Breast epithelium (tissue), 4 donors: ENCODE measurements around the gene ATP2B3. TPM values are rescaled to one million over a fixed set of nuclear protein-coding genes. Genes with fewer than 3 reads are reported as not detected.

Experiments
- DNase-seq, 2 donors: peaks; one replicate each; pipeline ENCODE4 v3.0.0-alpha.2; 2019; ENCODE audit warnings: low spot score in 2 of 2
- H3K27ac ChIP-seq, 2 donors: fragments of 200-600 bp; sonication (generic) in 1 of 2; one replicate each; pipeline ENCODE4 v1.5.1; 2016 to 2019; ENCODE audit warnings: mild to moderate bottlenecking in 1 of 2
- H3K27me3 ChIP-seq, 2 donors: fragments of 200-600 bp; sonication (generic) in 1 of 2; one replicate each; pipeline versions ENCODE4 v1.5.1 to v1.6.0; 2017 to 2019; ENCODE audit warnings: control low read depth in 1 of 2, mild to moderate bottlenecking in 1 of 2
- H3K36me3 ChIP-seq: fragments of 200-600 bp; one replicate; pipeline ENCODE4 v1.5.1; 2019
- H3K4me1 ChIP-seq, 2 donors: fragments of 200-600 bp; sonication (generic); one replicate each; pipeline ENCODE4 v1.5.1; 2016 to 2019; ENCODE audit warnings: control low read depth in 1 of 2
- H3K4me3 ChIP-seq, 3 donors: fragments of 200-600 bp; sonication (generic); 1 replicate in 2 of 3; 2 replicates in 1 of 3; pipeline ENCODE4 v1.5.1; 2016 to 2019; ENCODE audit warnings: mild to moderate bottlenecking in 3 of 3, moderate library complexity in 2 of 3
- H3K9me3 ChIP-seq, 2 donors: fragments of 200-600 bp; sonication (generic) in 1 of 2; one replicate each; pipeline ENCODE4 v1.5.1; 2016 to 2019; ENCODE audit warnings: control low read depth in 1 of 2
- CTCF ChIP-seq, 3 donors: fragments of 450-650 bp; IDR thresholded peaks; one replicate each; pipeline ENCODE4 v1.5.1; 2016 to 2017; ENCODE audit warnings: antibody characterized with exemption in 3 of 3, mild to moderate bottlenecking in 3 of 3, moderate library complexity in 3 of 3
- POLR2A ChIP-seq: fragments of 450-650 bp; IDR thresholded peaks from one replicate; pipeline ENCODE4 v1.6.1; 2016; ENCODE audit warnings: antibody characterized with exemption, mild to moderate bottlenecking, moderate library complexity
- POLR2AphosphoS5 ChIP-seq, 3 donors: sonication (generic); formaldehyde crosslinking; IDR thresholded peaks; one replicate each; pipeline ENCODE4 v1.6.1; 2017; ENCODE audit warnings: antibody characterized with exemption in 3 of 3
- intact Hi-C: fragments of 100-400 bp; cut with DNase I; formaldehyde crosslinking; loops from one replicate; pipeline ENCODE4 v1.15.1; 2023; ENCODE audit warnings: low total_unique reads
- total RNA-seq, 3 donors: library from RNA; depleted of rRNA; stranded (reverse); fragments of >200 nt; gene quantifications; one replicate each; pipeline ENCODE4 v1.1.0, GENCODE V29; 2016

The ATP2B3 gene
- total RNA-seq, 3 donors from 2014 or later, result not detected

- intact Hi-C loops, result no loop called here
- peaks cover 0 to 3% of the 10 kb centered on the region in 2 donors for H3K9me3 ChIP-seq
- peak; percentile 32 to 71 for DNase-seq
Measured at GRCh38 chrX:153554519-153555167, 37.2 kb downstream of the ATP2B3 start.

DNA sequence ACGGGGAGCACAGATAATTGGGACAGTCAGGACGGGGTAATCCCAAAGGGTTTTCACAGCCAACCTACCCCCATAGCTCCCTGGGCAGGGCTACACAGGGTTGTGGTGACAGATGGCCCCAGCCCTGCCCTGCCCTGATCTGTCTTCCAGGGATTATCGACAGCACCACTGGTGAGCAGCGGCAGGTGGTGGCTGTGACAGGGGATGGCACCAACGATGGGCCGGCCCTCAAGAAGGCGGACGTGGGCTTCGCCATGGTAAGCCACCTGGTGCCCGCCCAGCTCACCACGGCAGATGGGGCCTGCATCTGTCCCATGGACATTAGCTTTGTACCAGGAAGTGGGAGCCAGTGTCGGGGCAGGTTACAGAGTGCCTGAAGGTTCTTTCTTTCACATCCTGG lies 39.3 kb downstream of the ATP2B3 start:
- no peaks in the 10 kb centered on the region for H3K9me3 ChIP-seq
- H3K27me3 ChIP-seq, result peaks cover 0 to 78% of the 10 kb centered on the region in 2 donors
- H3K27ac ChIP-seq, result no peak overlapping the region
- no peaks in the 10 kb centered on the region for H3K36me3 ChIP-seq
- intact Hi-C loops, result no loop called here
- no peak for DNase-seq
- no peak for TF ChIP-seq CTCF (IDR thresholded peaks at IDR 0.05)
- no peak for TF ChIP-seq POLR2A
- no peak for TF ChIP-seq POLR2AphosphoS5 (IDR thresholded peaks at IDR 0.05)
- H3K4me3 ChIP-seq, result no peak overlapping the region
- no peaks in the 10 kb centered on the region for H3K4me1 ChIP-seq

More at GRCh38 chrX:153554519-153555167, 37.2 kb downstream of the ATP2B3 start:
- no peaks in the 10 kb centered on the region for H3K36me3 ChIP-seq
- no peak overlapping the region for H3K4me3 ChIP-seq
- no peaks in the 10 kb centered on the region for H3K4me1 ChIP-seq
- TF ChIP-seq POLR2A (no peak), CTCF (IDR thresholded peaks at IDR 0.05) (peak in 2 of 3 donors; percentile 38 to 60)
- H3K27me3 ChIP-seq, result peaks cover 0 to 61% of the 10 kb centered on the region in 2 donors
- no peak overlapping the region for H3K27ac ChIP-seq

GRCh38 chrX:153557618-153558355 lies 40.3 kb downstream of the ATP2B3 start:
- H3K36me3 ChIP-seq, result no peaks in the 10 kb centered on the region
- peaks cover 0 to 79% of the 10 kb centered on the region in 2 donors for H3K27me3 ChIP-seq
- no peaks in the 10 kb centered on the region for H3K4me1 ChIP-seq
- intact Hi-C loops, result no loop called here
- TF ChIP-seq CTCF (IDR thresholded peaks at IDR 0.05) (no peak), POLR2A (no peak), POLR2AphosphoS5 (IDR thresholded peaks at IDR 0.05) (no peak)
- DNase-seq, result no peak
- peak overlapping the region in 1 of 2 donors; percentile 58 for H3K27ac ChIP-seq
- H3K4me3 ChIP-seq, result no peak overlapping the region
- H3K9me3 ChIP-seq, result no peaks in the 10 kb centered on the region

- TF ChIP-seq POLR2A (no peak), CTCF (IDR thresholded peaks at IDR 0.05) (no peak), POLR2AphosphoS5 (IDR thresholded peaks at IDR 0.05) (no peak)
- H3K9me3 ChIP-seq, result no peaks in the 10 kb centered on the region
- intact Hi-C loops, result no loop called here
- H3K27ac ChIP-seq, result peak overlapping the region in 1 of 2 donors; percentile 43
- DNase-seq, result no peak
- no peaks in the 10 kb centered on the region for H3K36me3 ChIP-seq
- H3K4me3 ChIP-seq, result no peak overlapping the region
- no peaks in the 10 kb centered on the region for H3K4me1 ChIP-seq
- H3K27me3 ChIP-seq, result peaks cover 0 to 65% of the 10 kb centered on the region in 2 donors
Measured at GRCh38 chrX:153560000-153560399, 42.6 kb downstream of the ATP2B3 start.

DNA sequence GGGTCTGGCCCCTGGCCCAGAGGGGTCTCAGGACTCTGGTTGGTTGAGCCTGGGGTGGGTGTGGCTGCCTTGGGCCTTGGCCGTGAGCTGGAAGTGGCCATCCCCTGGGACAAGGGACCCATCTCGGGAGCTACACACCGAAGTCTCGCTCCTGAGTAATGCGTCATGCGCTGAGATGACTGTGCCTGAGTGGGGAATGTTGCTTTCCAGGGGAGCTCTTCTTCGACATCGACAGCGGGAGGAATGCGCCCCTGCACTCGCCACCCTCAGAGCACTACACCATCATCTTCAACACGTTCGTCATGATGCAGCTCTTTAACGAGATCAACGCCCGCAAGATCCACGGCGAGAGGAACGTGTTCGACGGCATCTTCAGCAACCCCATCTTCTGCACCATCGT lies 43.0 kb downstream of the ATP2B3 start:
- Histone ChIP-seq H3K27ac (peak overlapping the region in 1 of 2 donors; percentile 43), H3K36me3 (no peaks in the 10 kb centered on the region), H3K9me3 (no peaks in the 10 kb centered on the region), H3K27me3 (peaks cover 0 to 61% of the 10 kb centered on the region in 2 donors), H3K4me3 (no peak overlapping the region), H3K4me1 (no peaks in the 10 kb centered on the region)
- TF ChIP-seq POLR2A, result no peak
- TF ChIP-seq CTCF (IDR thresholded peaks at IDR 0.05), result no peak
- no peak for TF ChIP-seq POLR2AphosphoS5 (IDR thresholded peaks at IDR 0.05)
- DNase-seq, result no peak
- intact Hi-C loops, result no loop called here
